ENCODE measurements around the gene FBXL13. TPM values are rescaled to one million over a fixed set of nuclear protein-coding genes. Genes with fewer than 3 reads are reported as not detected.

The FBXL13 gene
- total RNA-seq, 1 donor from 2014 or later = 4.0 TPM

- Mint-ChIP-seq H3K27ac (no peak overlapping the region), H3K36me3 (peaks cover 8% of the 10 kb centered on the region), H3K27me3 (no peaks in the 10 kb centered on the region), H3K4me1 (ENCODE audit: unreplicated experiment) (peaks cover 19% of the 10 kb centered on the region), H3K4me3 (no peak overlapping the region), H3K9me3 (no peaks in the 10 kb centered on the region)
- no peak for DNase-seq (ENCODE audit: extremely low spot score, unreplicated experiment)
- TF ChIP-seq CTCF (conservative IDR thresholded peaks at IDR 0.05) = no peak
These were observed 214.8 kb downstream of the FBXL13 start for GRCh38 chr7:102859799-102860125.

GRCh38 chr7:102859084-102859798 is 215.4 kb downstream of the FBXL13 start:
- TF ChIP-seq CTCF (conservative IDR thresholded peaks at IDR 0.05) = no peak
- Mint-ChIP-seq H3K36me3 (peaks cover 8% of the 10 kb centered on the region), H3K27me3 (no peaks in the 10 kb centered on the region), H3K4me3 (no peak overlapping the region), H3K27ac (no peak overlapping the region), H3K9me3 (no peaks in the 10 kb centered on the region), H3K4me1 (ENCODE audit: unreplicated experiment) (peaks cover 19% of the 10 kb centered on the region)
- DNase-seq (ENCODE audit: extremely low spot score, unreplicated experiment) = no peak

- Mint-ChIP-seq H3K27ac (no peak overlapping the region), H3K9me3 (no peaks in the 10 kb centered on the region), H3K4me1 (ENCODE audit: unreplicated experiment) (peaks cover 18% of the 10 kb centered on the region), H3K27me3 (no peaks in the 10 kb centered on the region), H3K4me3 (no peak overlapping the region), H3K36me3 (peaks cover 21% of the 10 kb centered on the region)
- TF ChIP-seq CTCF (conservative IDR thresholded peaks at IDR 0.05) = no peak
- no peak for DNase-seq (ENCODE audit: extremely low spot score, unreplicated experiment)
These were observed 218.6 kb downstream of the FBXL13 start for GRCh38 chr7:102856036-102856435.

- H3K4me3 Mint-ChIP-seq = no peak overlapping the region
- peaks cover 13% of the 10 kb centered on the region for H3K4me1 Mint-ChIP-seq (ENCODE audit: unreplicated experiment)
- H3K36me3 Mint-ChIP-seq = peaks cover 13% of the 10 kb centered on the region
- H3K27ac Mint-ChIP-seq = no peak overlapping the region
- no peaks in the 10 kb centered on the region for H3K27me3 Mint-ChIP-seq
- no peak for TF ChIP-seq CTCF (conservative IDR thresholded peaks at IDR 0.05)
- no peaks in the 10 kb centered on the region for H3K9me3 Mint-ChIP-seq
- no peak for DNase-seq (ENCODE audit: extremely low spot score, unreplicated experiment)
These were observed 225.1 kb downstream of the FBXL13 start for GRCh38 chr7:102849538-102849937.

GRCh38 chr7:102849079-102849478 is 225.5 kb downstream of the FBXL13 start:
- Mint-ChIP-seq H3K4me3 (no peak overlapping the region), H3K9me3 (no peaks in the 10 kb centered on the region)
- no peak for TF ChIP-seq CTCF (conservative IDR thresholded peaks at IDR 0.05)

More at GRCh38 chr7:102849079-102849478, 225.5 kb downstream of the FBXL13 start:
- H3K4me1 Mint-ChIP-seq (ENCODE audit: unreplicated experiment) = peaks cover 13% of the 10 kb centered on the region
- no peak for DNase-seq (ENCODE audit: extremely low spot score, unreplicated experiment)
- peaks cover 13% of the 10 kb centered on the region for H3K36me3 Mint-ChIP-seq
- no peaks in the 10 kb centered on the region for H3K27me3 Mint-ChIP-seq
- no peak overlapping the region for H3K27ac Mint-ChIP-seq

Data from type B pancreatic cell (in vitro differentiated cells).